Glomerular visceral epithelial cell (primary cell): ENCODE measurements around the gene FMN1.
A peak's percentile ranks its signal among the peaks of the same experiment; 100 is the strongest.
"Not testable (repeated sequence)": the region's sequence is repeated elsewhere in the genome, so short reads cannot be mapped to it uniquely, and the experiment has no call there.

Experiments
- DNase-seq: peaks from one replicate; pipeline ENCODE4 v3.0.0-alpha.2; 2016; ENCODE audit errors: extremely low spot score

The FMN1 gene

GRCh38 chr15:32972686-32973085 is 221.8 kb downstream of the FMN1 start:
- peak; percentile 27 for DNase-seq

- no peak for DNase-seq
Observed at GRCh38 chr15:32970847-32971246, 223.7 kb downstream of the FMN1 start.

- DNase-seq, result no peak
Observed at GRCh38 chr15:32967521-32967920, 227.0 kb downstream of the FMN1 start.

GRCh38 chr15:32966512-32966911 is 228.0 kb downstream of the FMN1 start:
- DNase-seq, result no peak

GRCh38 chr15:32965897-32966296 is 228.6 kb downstream of the FMN1 start:
- DNase-seq, result no peak

- DNase-seq, result peak; percentile 19
Observed at GRCh38 chr15:32959077-32959476, 235.4 kb downstream of the FMN1 start.

- no peak for DNase-seq
Observed at GRCh38 chr15:32957219-32957618, 237.3 kb downstream of the FMN1 start.

GRCh38 chr15:32956711-32957110 is 237.8 kb downstream of the FMN1 start:
- no peak for DNase-seq

- peak; percentile 69 for DNase-seq
Observed at GRCh38 chr15:32956006-32956405, 238.5 kb downstream of the FMN1 start.

- DNase-seq, result no peak
Observed at GRCh38 chr15:32953533-32953910, 241.0 kb downstream of the FMN1 start.

GRCh38 chr15:32952901-32953532 is 241.5 kb downstream of the FMN1 start:
- DNase-seq, result peak; percentile 31

- no peak for DNase-seq
Observed at GRCh38 chr15:32951736-32952464, 242.6 kb downstream of the FMN1 start.

- not testable (repeated sequence) for DNase-seq
Observed at GRCh38 chr15:32950051-32950450, 244.5 kb downstream of the FMN1 start.

GRCh38 chr15:32946210-32946609 is 248.3 kb downstream of the FMN1 start:
- DNase-seq, result no peak

GRCh38 chr15:32944431-32944830 is 250.1 kb downstream of the FMN1 start:
- DNase-seq, result no peak

- no peak for DNase-seq
Observed at GRCh38 chr15:32943711-32944110, 250.8 kb downstream of the FMN1 start.

GRCh38 chr15:32942401-32942841 is 252.1 kb downstream of the FMN1 start:
- DNase-seq, result no peak

- DNase-seq, result no peak
Observed at GRCh38 chr15:32941823-32942222, 252.7 kb downstream of the FMN1 start.

- DNase-seq, result no peak
Observed at GRCh38 chr15:32936976-32937375, 257.5 kb downstream of the FMN1 start.

GRCh38 chr15:32936283-32936918 is 258.1 kb downstream of the FMN1 start:
- peak; percentile 15 for DNase-seq

- no peak for DNase-seq
Observed at GRCh38 chr15:32935139-32935538, 259.4 kb downstream of the FMN1 start.

GRCh38 chr15:32933236-32933635 is 261.3 kb downstream of the FMN1 start:
- no peak for DNase-seq

- DNase-seq, result no peak
Observed at GRCh38 chr15:32928876-32929275, 265.6 kb downstream of the FMN1 start.
